T-helper 2 cell treated with Interferon-gamma antibody and Interleukin-4, amounts not matched to agents 5 μg/mL and 100 μg/mL, for 36 hours (primary cell): ENCODE data around the gene CFAP57.
"Not testable (repeated sequence)": the region's sequence is repeated elsewhere in the genome, so short reads cannot be mapped to it uniquely, and the experiment has no call there.

Experiments used
- DNase-seq: peaks from one replicate; pipeline ENCODE4 v3.0.0; 2021; ENCODE audit warnings: low spot score
- H3K27ac Mint-ChIP-seq: one replicate; pipeline ENCODE4 v1.8.0; 2021; ENCODE audit warnings: mild to moderate bottlenecking, mixed read lengths
- H3K27me3 Mint-ChIP-seq: one replicate; pipeline ENCODE4 v1.8.0; 2021; ENCODE audit warnings: low read depth, mixed read lengths
- H3K36me3 Mint-ChIP-seq: one replicate; pipeline ENCODE4 v1.8.0; 2021; ENCODE audit warnings: low read depth, mixed read lengths
- H3K4me1 Mint-ChIP-seq: one replicate; pipeline ENCODE4 v1.8.0; 2021; ENCODE audit warnings: low read depth, mixed read lengths
- H3K4me3 Mint-ChIP-seq: one replicate; pipeline ENCODE4 v1.8.0; 2022; ENCODE audit warnings: mild to moderate bottlenecking, moderate library complexity, mixed read lengths
- H3K9me3 Mint-ChIP-seq: one replicate; pipeline ENCODE4 v1.8.0; 2021; ENCODE audit warnings: mixed read lengths

CFAP57 gene

GRCh38 chr1:43171876-43172526, at the start of gene CFAP57, which contains the start of gene EBNA1BP2:
Gene CFAP57 (plus strand): TSS chr1:43172330. CDS start chr1:43172754, 424 bp downstream.
Gene EBNA1BP2 (minus strand): TSS chr1:43172290. CDS start chr1:43172118, 172 bp downstream.
- Mint-ChIP-seq H3K4me1 (peaks cover 11% of the 10 kb centered on the region), H3K36me3 (peaks cover 25% of the 10 kb centered on the region), H3K9me3 (peaks cover 3% of the 10 kb centered on the region), H3K27me3 (peaks cover 19% of the 10 kb centered on the region), H3K4me3 (peak within 1 kb of the TSS; percentile 97), H3K27ac (peak within 1 kb of the TSS; percentile 92)
- DNase-seq: peak; percentile 91

GRCh38 chr1:43123031-43123430, 49.1 kb upstream of the CFAP57 start:
- Mint-ChIP-seq H3K27ac (no peak overlapping the region), H3K36me3 (no peaks in the 10 kb centered on the region), H3K4me1 (no peaks in the 10 kb centered on the region), H3K9me3 (no peaks in the 10 kb centered on the region), H3K27me3 (peaks cover 18% of the 10 kb centered on the region), H3K4me3 (no peak overlapping the region)
- no peak for DNase-seq

- H3K4me1 Mint-ChIP-seq: no peaks in the 10 kb centered on the region
- H3K36me3 Mint-ChIP-seq: no peaks in the 10 kb centered on the region
- H3K27ac Mint-ChIP-seq: no peak overlapping the region
- H3K4me3 Mint-ChIP-seq: no peak overlapping the region
- H3K27me3 Mint-ChIP-seq: peaks cover 34% of the 10 kb centered on the region
- no peak for DNase-seq
- H3K9me3 Mint-ChIP-seq: no peaks in the 10 kb centered on the region
Measured at GRCh38 chr1:43128816-43129215, 43.3 kb upstream of the CFAP57 start.

GRCh38 chr1:43129426-43129825, 42.7 kb upstream of the CFAP57 start:
- H3K4me3 Mint-ChIP-seq: no peak overlapping the region
- H3K27ac Mint-ChIP-seq: no peak overlapping the region
- DNase-seq: no peak
- peaks cover 38% of the 10 kb centered on the region for H3K27me3 Mint-ChIP-seq
- no peaks in the 10 kb centered on the region for H3K36me3 Mint-ChIP-seq
- H3K9me3 Mint-ChIP-seq: no peaks in the 10 kb centered on the region
- no peaks in the 10 kb centered on the region for H3K4me1 Mint-ChIP-seq

- Mint-ChIP-seq H3K27me3 (peaks cover 25% of the 10 kb centered on the region), H3K4me3 (no peak overlapping the region), H3K27ac (no peak overlapping the region), H3K9me3 (no peaks in the 10 kb centered on the region), H3K4me1 (no peaks in the 10 kb centered on the region), H3K36me3 (no peaks in the 10 kb centered on the region)
- no peak for DNase-seq
Measured at GRCh38 chr1:43134068-43134467, 38.1 kb upstream of the CFAP57 start.

- DNase-seq: no peak
- Mint-ChIP-seq H3K9me3 (no peaks in the 10 kb centered on the region), H3K4me3 (no peak overlapping the region), H3K36me3 (no peaks in the 10 kb centered on the region), H3K4me1 (no peaks in the 10 kb centered on the region), H3K27me3 (peaks cover 25% of the 10 kb centered on the region), H3K27ac (no peak overlapping the region)
Measured at GRCh38 chr1:43134640-43135039, 37.5 kb upstream of the CFAP57 start.

GRCh38 chr1:43135857-43136781, 36.0 kb upstream of the CFAP57 start:
- Mint-ChIP-seq H3K36me3 (no peaks in the 10 kb centered on the region), H3K4me3 (no peak overlapping the region), H3K4me1 (no peaks in the 10 kb centered on the region), H3K9me3 (peaks cover 3% of the 10 kb centered on the region), H3K27ac (no peak overlapping the region), H3K27me3 (peaks cover 16% of the 10 kb centered on the region)
- no peak for DNase-seq

GRCh38 chr1:43137445-43138052, 34.6 kb upstream of the CFAP57 start:
- no peak overlapping the region for H3K4me3 Mint-ChIP-seq
- no peak overlapping the region for H3K27ac Mint-ChIP-seq
- H3K9me3 Mint-ChIP-seq: peaks cover 3% of the 10 kb centered on the region
- no peak for DNase-seq
- H3K36me3 Mint-ChIP-seq: no peaks in the 10 kb centered on the region
- H3K27me3 Mint-ChIP-seq: peaks cover 17% of the 10 kb centered on the region
- H3K4me1 Mint-ChIP-seq: no peaks in the 10 kb centered on the region

- H3K36me3 Mint-ChIP-seq, H3K4me1 Mint-ChIP-seq, H3K9me3 Mint-ChIP-seq, H3K27ac Mint-ChIP-seq, DNase-seq, H3K4me3 Mint-ChIP-seq: not testable (repeated sequence)
- peaks cover 19% of the 10 kb centered on the region for H3K27me3 Mint-ChIP-seq
Measured at GRCh38 chr1:43139295-43139694, 32.8 kb upstream of the CFAP57 start.

- DNase-seq: no peak
- peaks cover 3% of the 10 kb centered on the region for H3K9me3 Mint-ChIP-seq
- H3K27ac Mint-ChIP-seq: no peak overlapping the region
- H3K36me3 Mint-ChIP-seq: no peaks in the 10 kb centered on the region
- no peaks in the 10 kb centered on the region for H3K4me1 Mint-ChIP-seq
- H3K4me3 Mint-ChIP-seq: no peak overlapping the region
- H3K27me3 Mint-ChIP-seq: peaks cover 22% of the 10 kb centered on the region
Measured at GRCh38 chr1:43140010-43140409, 32.1 kb upstream of the CFAP57 start.

- peaks cover 28% of the 10 kb centered on the region for H3K27me3 Mint-ChIP-seq
- H3K36me3 Mint-ChIP-seq: no peaks in the 10 kb centered on the region
- no peak for DNase-seq
- no peak overlapping the region for H3K27ac Mint-ChIP-seq
- no peak overlapping the region for H3K4me3 Mint-ChIP-seq
- H3K9me3 Mint-ChIP-seq: peaks cover 3% of the 10 kb centered on the region
- no peaks in the 10 kb centered on the region for H3K4me1 Mint-ChIP-seq
Measured at GRCh38 chr1:43140583-43140982, 31.5 kb upstream of the CFAP57 start.

GRCh38 chr1:43143441-43143888, 28.7 kb upstream of the CFAP57 start:
- no peak for DNase-seq
- H3K27me3 Mint-ChIP-seq: peaks cover 45% of the 10 kb centered on the region
- H3K36me3 Mint-ChIP-seq: no peaks in the 10 kb centered on the region
- no peaks in the 10 kb centered on the region for H3K4me1 Mint-ChIP-seq
- peaks cover 3% of the 10 kb centered on the region for H3K9me3 Mint-ChIP-seq
- H3K4me3 Mint-ChIP-seq: no peak overlapping the region
- no peak overlapping the region for H3K27ac Mint-ChIP-seq

GRCh38 chr1:43144237-43144636, 27.9 kb upstream of the CFAP57 start:
- Mint-ChIP-seq H3K36me3 (no peaks in the 10 kb centered on the region), H3K27me3 (peaks cover 53% of the 10 kb centered on the region), H3K4me1 (no peaks in the 10 kb centered on the region), H3K4me3 (no peak overlapping the region), H3K9me3 (peaks cover 3% of the 10 kb centered on the region), H3K27ac (no peak overlapping the region)
- DNase-seq: no peak
